Measurements from ENCODE around the gene SH3RF3.

The SH3RF3 gene

DNA sequence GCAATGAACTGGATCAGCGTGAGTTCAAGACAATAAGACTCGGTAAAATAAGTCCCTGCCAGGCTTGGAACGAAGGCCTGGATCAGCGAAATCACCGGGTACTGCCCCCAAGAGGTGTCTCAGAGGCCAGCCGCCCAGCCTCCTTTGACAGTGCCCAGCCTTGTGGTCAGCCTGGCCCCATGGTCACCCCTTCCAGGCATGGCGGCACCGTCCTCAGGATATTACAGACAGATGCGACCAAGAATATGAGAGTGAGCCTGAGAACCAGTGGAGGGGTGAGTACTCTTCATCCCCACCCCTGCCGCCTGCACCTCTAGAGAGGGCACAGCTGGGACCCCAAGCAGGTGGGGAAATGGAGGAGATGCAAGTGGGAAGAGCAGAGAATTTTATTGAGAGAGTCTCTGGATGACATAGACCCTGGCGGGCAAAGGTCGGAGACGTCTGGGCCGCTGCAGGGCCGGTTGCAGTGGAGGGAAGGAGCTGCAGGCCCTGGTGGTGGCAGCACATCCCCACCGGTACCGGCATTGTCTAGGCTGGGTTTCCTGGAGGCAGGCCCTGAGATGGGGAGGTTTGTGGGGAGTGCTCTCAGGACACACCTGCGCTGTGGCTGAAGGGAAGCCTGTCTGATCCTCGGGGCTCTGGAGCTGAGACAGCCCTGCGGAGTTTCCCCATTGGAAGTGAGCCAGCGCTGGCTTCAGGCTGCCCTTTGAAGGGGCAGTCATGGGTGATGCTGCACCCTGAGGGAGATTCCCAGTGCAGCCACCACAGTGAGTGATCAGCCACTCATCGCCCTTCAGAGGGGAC lies 294.8 kb downstream of the SH3RF3 start:
- no peak for DNase-seq

DNA sequence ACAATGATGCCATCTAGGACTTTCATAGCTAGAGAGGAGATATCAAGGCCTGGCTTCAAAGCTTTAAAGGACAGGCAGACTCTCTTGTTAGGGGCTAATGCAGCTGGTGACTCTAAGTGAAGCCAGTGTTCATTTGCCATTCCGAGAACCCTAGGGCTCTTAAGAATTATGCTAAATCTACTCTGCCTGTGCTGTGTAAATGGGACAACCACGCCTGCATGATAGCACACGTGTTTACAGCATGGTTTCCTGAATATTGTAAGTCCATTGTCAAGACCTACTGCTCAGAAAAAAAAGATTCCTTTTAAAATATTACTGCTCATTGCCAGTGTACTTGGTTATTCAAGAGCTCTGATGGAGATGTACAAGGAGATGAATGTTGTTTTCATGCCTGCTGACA lies 296.4 kb downstream of the SH3RF3 start:
- no peak for DNase-seq

DNA sequence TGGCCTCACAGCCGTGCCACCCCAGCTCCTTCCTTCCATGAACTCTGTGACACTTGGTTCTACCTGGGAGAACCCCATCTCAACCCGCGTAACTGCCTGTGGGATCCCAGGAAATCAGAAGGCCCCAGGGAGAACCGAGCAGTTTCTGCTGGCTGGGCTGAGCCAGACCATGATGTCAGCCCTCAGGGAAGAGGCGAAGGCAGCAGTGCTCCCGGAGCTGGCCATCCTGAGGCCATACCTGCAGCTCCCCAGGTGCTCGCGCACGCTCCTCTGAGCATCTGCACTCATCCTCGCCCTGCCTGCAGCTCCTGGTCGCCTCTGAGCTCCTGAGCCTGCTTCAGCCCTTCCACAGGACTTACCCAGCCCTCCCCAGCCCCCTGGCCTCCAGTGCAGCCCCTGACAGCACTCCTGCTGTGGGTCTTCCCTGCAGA lies 298.7 kb downstream of the SH3RF3 start:
- no peak for DNase-seq

DNA sequence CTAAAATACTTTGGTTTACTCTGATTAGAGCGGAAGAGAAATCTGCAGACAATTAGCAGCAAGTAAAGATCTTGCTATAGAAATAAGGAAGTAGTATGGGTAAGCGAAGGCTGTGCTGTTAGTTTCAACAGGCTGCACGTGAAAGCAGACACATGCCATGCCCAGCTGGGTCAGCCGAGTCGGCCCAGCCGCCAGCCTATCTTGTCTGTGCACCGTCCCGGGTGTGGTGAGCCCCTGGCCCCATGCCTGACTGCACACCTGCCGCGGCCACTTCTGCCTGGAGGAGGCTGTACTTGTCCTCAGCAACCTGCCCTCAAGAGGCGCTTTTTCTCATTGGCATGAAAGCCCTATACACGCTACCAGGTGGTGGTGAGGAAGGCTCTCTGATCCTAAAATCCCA lies 299.3 kb downstream of the SH3RF3 start:
- no peak for DNase-seq

DNA sequence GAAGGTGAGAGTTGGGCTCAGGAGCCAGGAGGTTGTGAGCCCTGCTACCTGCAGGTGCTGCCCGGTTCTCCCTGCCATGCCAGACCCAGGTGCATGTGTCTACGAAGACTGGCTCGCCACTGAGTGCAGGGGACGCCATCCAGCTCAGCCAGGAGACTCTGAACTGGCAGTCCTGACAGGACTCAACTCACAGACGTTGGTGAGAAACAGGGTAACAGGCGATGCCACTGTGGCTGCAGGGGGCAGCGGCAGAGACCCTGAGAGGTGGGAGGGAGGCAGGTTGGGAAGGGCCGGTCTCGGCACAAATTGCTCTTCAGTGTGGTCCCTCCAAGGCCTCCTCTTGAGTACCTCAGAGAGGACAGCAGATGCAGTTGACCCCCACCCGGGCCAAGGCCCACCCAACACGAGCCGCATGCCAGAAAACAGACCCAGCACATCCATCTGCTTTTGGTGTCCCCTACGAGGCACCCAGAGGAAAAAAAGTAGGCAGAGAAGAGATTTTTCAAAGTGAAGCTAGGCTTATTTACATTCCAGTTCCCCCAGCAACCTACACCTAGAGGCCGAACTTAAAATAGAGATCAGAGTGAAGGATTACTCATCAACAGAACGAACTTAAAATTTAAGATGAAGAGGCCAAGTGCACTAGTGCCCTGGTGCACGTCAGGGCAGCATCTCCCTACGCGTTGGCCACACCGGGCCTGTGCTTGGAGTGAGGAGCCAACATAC lies 300.0 kb downstream of the SH3RF3 start:
- DNase-seq, result no peak

DNA sequence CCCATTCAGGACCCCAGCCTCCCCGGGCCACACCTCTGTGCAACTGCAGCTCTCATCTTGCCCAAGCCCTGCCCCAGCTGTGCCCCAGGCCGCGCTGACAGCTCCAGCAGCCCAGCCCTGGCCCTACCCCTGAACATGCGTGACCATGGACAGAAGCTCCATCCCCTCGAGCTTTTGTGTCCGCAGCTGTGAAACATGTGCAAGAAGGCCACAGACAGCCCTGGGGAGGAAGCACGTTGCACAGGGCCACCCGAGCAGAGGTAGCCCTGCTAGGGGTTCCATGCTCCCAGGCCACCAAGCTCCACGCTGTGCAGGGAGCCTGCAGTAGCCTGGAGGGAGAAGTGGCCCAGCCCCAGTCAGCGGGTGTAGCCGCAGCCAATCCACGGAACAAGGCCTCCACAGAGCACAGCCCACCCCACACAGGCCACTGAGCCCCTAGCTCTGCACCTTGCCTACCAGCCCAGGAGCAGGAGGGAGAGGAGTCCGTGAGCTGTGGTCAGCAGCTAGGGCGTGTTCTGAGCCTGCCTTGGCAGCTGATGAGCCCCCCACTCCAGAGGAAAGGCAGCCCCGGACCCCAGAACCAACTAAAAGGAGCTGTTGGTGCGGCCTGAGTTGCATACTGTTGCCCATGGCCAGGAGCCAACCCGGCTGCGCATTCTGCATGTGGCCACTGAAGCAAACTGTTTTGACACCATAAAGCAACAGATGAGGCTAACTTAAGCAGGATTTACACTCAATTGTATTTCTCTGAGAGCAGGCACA lies 300.7 kb downstream of the SH3RF3 start:
- no peak for DNase-seq

DNA sequence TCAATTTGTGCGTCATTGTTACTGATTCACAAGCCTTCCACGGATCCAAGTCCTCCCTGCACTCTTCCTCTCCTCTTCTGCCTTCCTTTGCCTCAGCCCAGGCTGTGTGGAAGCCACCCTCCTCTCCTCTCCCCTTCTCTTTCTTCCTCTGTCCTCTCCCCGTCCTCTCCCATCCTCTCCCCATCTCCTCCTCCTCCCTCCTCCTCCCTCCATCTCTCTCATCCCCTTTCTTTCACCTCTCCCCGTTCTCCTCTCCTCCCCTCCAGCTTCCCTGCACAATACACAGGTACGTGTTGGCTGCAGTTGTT lies 301.3 kb downstream of the SH3RF3 start:
- DNase-seq, result no peak

DNA sequence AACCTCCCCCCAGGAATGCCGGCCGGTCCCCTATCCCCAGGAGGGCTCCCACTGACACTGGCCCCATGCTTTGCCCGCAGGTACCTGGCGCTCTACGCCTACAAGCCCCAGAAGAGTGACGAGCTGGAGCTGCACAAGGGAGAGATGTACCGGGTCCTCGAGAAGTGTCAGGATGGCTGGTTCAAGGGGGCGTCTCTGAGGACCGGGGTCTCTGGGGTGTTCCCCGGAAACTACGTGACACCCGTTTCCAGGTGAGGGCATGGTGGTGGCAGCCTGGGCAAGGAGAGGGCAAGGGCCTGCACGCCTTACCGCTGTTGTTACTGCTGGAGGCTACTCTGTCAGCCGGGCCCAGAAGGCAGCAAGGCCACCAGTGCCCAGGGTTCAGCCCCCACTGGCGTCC lies 303.4 kb downstream of the SH3RF3 start:
- DNase-seq, result no peak

DNA sequence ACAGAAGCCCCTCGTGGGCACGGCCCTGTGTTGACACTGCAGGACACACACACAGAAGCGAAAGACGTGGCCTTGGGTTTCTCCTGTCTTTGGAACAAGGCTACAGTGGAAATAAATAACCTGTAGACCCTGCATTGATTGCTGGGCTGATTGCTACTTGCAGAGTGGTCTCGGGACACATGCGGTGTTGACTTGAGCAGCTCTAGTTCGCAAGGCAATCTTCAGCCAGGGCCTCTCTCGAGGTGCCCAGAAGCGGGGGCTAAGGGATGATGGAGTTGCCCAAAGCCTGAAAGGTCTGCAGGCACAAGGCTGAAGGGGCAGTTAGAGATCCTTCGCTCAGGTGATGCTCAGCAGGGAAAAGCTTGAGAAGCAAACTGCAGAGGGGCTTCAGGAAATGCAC lies 304.5 kb downstream of the SH3RF3 start:
- DNase-seq, result no peak

DNA sequence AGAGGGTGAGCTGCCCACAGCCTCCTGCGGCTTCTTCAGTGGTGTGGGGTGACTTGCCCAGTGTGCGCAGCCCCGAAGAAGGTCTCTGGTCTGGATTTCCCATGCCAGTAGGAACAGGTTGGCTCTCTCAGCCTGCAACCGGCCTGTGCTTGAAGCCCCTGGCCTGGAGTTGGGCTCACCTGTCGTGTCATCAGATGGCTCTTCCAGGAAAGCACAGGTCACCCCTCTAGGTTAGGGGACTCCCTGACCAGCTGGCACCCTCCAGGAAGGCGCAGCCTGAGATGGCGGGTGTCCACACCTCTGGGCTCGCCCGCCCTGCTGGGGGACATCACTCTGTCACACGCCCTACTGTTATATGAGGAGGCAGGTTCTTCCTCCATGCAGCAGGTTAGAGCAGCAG lies 304.9 kb downstream of the SH3RF3 start:
- DNase-seq, result no peak

DNA sequence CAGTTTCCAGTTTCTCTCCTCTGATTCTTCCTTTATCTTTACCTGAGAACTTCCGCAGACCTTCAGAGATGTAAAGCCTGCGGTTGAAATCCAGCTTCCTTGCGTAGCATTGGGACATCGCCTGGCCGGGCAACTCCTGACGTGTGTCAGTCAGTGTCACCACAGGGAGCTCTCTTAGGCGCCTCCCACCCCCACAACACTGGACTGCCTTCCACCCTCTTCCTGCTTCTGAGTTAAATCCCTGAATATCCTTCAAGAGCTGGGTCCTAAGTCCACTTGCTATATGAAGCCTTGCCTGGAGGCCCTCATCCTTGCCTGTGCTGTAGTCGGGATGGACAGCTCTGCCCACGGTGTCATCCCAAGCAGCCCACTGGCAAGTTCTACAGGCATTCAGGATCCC lies 305.3 kb downstream of the SH3RF3 start:
- no peak for DNase-seq

DNA sequence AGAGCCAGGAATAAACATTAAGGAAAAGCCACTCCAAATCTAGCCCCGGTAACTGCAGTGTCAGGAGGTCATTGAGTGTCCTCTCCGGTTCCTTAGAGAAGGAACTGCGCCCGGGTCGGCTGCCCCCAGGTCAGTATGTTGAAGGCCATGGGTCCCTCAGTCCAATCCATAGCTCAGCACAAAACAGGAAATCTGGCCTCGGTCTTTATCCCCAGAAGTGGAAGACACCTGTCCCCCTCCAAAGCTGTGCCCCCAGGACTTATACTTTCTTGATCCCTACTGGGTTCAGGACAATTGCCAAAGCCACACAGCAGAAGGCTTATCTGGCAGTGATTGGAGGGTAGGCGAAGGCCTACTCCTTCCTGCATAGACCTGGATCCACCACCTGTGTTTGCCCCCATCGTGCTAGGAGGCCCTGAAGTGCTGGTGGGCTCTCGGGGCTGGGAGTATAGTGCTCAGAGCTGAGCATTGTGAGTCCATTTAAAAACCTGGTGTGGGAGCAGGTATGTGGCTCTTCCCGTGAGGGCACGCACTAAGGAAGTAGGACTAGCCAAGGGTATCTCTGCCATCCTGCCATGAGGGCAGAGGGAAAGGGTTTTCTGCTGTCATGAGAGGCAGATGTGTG lies 306.2 kb downstream of the SH3RF3 start:
- no peak for DNase-seq

DNA sequence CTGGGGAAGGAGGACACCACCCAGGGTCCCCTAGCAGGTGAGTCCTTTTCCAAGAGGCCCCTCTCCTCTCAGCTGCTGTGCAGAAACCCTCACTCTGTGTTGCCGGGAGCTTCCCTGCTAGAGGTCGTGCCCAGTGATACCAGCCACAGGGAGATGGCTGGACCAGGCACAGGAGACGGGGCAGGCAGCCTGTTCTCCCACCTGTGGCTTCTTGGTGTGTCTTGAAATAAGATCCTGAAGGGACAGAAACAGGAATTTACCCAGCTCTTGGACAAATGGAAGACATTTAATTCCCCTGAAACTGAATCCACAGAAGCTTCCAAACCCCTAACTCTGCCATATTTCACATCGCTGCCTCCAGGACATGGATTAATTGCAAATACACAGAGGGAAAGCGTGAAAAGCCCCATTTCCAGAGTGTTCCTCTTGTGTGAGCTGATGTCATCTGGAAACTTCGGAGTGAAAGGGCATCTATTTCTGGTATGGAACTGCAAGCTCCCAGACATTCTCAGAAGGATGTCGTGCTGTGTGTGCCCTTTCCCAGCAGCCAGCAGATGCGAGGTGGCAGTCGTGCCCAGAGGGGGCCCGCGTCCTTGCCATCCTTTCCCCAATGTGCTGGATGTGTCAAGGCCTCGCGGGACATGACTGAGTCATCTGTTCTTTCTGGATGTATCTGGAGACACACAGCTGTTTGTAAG lies 307.0 kb downstream of the SH3RF3 start:
- no peak for DNase-seq

DNA sequence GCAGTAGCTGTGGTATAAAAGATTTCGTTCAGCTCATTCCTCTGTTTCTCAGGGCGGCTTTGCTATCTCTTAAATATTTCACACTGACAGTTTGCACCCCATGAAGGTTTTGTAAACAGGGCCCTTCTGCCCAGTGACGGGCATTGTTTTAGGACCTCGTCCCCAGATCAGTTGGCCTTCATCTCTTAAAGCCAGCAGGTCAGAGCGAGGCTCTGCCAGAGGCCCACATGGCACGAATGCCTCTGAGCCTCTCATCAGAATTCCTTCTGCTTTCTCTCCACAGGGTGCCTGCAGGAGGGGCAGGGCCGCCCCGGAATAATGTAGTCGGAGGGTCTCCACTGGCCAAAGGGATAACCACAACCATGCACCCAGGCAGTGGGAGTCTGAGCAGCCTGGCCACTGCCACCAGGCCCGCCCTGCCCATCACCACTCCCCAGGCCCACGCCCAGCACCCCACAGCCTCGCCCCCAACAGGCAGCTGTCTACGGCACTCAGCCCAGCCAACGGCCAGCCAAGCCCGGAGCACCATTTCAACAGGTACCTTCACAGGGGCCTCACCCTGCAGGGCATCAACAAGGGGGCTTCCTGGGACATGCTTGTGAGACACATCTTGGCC lies 307.7 kb downstream of the SH3RF3 start:
- no peak for DNase-seq

DNA sequence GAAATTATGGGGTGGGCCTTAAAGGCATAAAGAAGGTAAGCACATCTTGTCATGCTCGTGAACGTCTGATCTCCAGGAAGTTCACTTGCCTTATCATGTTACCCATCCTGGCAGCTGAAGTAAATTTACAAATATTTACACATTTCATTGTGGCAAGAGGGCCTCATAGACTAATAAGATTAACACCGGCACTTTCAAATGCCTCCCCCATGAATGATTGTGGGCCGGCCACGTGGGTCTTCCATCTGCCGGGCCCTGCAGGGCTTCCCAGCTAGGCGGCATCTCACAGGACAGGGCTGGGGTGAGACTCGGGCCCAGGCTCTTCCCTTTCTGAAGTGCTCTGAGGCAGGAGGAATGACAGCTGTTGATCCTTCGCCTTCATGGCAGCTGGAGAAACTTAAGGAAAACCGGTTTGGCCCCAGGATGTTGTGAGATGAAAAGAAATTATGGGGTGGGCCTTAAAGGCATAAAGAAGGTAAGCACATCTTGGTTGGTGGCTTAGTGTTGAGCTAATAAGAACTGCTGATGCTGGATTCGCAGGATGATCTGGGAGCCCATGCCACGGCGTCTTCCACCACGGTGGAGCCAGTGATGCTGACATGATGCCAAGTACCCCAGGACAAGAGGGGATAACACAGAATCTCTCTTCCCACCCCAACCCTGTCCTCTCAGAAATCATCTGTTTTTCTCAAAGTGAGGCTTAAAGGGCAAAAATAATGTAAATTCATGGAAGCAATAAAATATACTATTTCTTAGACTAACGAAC lies 308.5 kb downstream of the SH3RF3 start:
- no peak for DNase-seq

DNA sequence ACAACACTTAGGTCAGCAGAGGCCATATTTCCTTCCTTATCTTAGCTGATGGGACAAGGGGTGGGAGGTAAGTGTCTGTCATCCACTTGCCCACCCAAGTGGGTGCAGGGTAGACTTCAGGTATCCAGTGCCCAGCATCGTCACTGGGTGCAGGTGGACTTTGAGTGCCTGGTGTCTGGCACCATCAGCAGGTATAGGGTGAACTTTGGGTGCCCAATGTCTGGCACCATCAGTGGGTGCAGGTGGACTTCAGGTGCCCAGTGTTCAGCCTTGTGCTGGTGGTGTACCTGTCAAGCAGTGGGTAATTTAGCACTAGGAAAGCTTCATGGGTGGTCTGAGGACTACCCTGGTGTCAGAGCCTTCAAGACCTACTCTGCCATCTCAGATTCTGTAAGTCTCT lies 309.1 kb downstream of the SH3RF3 start:
- no peak for DNase-seq

DNA sequence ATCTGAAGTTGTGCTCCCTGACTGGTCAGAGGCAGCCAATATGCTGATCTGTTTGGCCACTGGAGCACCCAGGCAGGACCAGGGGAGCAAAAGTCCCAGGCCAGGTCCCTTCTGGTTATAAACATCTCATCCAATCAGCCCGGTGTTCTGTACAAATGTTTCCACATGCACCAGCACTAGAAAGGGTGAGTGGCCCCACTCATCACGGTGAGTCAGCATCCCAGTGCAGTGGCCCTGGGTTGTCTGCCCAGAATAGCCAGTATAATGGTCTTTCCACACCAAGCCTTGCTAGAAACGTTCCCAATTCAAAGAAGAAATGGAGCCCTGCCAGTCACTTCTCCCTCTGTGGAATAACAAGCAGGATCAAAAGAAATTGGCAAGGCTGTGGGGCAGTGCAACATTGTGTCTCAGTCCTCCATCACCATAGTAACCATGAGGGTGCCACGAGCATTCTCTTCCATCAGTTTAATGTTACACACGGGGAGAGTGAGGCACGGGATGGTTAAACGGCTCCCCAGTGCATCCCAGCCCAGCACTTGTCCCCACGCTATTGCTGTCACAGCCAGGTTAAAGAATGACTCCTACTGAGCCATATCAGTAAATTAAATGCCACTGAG lies 309.9 kb downstream of the SH3RF3 start:
- DNase-seq, result no peak

DNA sequence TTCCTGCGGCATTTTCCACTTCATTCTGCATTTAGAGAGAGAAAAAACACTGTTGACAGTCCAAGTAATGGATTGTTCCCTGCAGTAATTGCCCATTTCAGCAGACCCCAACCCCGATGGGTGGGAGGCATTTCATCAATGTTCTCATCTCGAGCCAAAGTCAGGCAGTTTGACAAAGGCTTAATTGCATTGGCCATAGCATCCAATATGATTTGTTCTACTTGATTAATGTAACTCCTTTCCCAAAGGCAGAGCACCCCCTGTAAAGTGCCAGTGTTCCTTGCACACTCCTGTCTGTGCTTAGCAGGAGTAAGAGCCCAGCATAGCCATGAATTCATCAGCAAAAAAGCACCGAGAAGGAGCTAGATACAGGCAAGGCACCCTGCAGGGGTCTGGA lies 310.4 kb downstream of the SH3RF3 start:
- DNase-seq, result no peak

DNA sequence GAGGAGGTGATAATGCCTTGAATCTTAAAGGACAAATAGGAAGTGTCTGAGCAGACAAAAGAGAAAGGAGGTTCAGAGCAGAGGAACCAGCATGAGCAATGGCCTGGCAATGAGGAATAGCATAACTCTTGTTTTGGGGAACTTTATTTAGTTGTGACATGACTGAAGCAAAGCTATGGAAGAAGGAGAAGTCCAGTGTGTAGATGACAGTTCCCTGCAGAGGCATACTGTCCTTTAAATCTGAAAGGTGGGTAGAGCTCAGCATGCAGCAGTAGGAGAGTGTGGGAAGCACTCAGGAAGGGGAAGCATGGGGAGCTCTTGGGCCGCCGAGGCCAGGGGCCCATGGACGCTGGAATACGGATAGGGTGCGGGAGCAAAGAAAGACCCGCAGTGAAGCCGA lies 311.0 kb downstream of the SH3RF3 start:
- DNase-seq, result no peak

DNA sequence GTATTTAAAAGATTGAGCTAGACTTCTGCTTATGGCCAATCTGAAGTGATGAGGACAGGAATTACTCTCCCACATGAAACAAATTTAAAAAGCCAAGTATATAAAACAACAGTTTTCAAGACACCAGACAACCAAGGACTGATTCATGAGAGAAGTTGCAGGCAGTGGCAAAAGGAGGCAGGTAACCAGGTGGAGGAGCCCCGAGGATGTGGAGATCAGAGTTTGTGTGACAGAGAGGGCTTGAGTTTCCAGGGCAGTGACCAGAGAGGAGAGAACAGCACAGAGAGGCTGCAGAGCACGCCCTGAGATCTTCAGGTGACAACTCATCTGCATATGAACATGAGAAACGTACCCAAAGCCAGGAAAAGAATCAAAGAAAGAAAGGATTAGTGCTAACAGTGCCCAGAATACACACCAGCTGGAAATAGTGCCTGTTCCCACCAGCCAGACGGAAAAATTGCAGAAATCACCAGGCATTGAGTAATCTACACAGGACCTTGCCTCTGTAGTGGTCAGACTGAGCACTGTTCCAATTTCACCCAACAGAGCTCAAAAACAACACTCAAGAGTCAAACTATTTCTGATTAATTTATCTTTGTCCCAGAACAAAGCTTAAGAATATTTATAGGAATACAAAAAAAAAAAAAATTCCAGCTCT lies 311.6 kb downstream of the SH3RF3 start:
- no peak for DNase-seq
